GM12878 (cell line): ENCODE results near the gene HNRNPH3. TPM values are rescaled to one million over a fixed set of nuclear protein-coding genes. Genes with fewer than 3 reads are reported as not detected.

Experiments used
- CBX3 ChIP-seq: fragments of 200-600 bp; sonication (generic); IDR thresholded peaks from 2 replicates; pipeline ENCODE4 v1.6.1; 2016; ENCODE audit warnings: low read depth, borderline replicate concordance
- CREB1 ChIP-seq: IDR thresholded peaks from 2 replicates; pipeline ENCODE4 v1.6.1; 2012; ENCODE audit warnings: low read depth, mild to moderate bottlenecking, inconsistent platforms
- MYB ChIP-seq: fragments of 150-350 bp; IDR thresholded peaks from 2 replicates; pipeline ENCODE4 v1.6.1; 2014; ENCODE audit warnings: mild to moderate bottlenecking, low read depth, low read length, borderline replicate concordance
- NRF1 ChIP-seq: conservative IDR thresholded peaks from 2 replicates; pipeline ENCODE4 v1.6.1; 2011; ENCODE audit warnings: mild to moderate bottlenecking, low read depth, low read length, improper control_type of control experiment
- PKNOX1 ChIP-seq: fragments of 450-650 bp; IDR thresholded peaks from 2 replicates; pipeline ENCODE4 v1.6.1; 2016; ENCODE audit warnings: mild to moderate bottlenecking
- RAD21 ChIP-seq: IDR thresholded peaks from 2 replicates; pipeline ENCODE4 v1.6.1; 2011; ENCODE audit warnings: mild to moderate bottlenecking, low read depth, low read length, moderate library complexity; ENCODE audit not compliant: insufficient read depth
- RFX5 ChIP-seq: IDR thresholded peaks from 2 replicates; pipeline ENCODE4 v1.6.1; 2011; ENCODE audit warnings: low read depth, low read length, improper control_type of control experiment
- SMAD1 ChIP-seq: fragments of 450-650 bp; IDR thresholded peaks from 2 replicates; pipeline ENCODE4 v1.6.1; 2018; ENCODE audit warnings: mild to moderate bottlenecking, low read depth; ENCODE audit not compliant: partially characterized antibody
- USF1 ChIP-seq: IDR thresholded peaks from 2 replicates; pipeline ENCODE4 v1.6.1; 2011; ENCODE audit warnings: borderline replicate concordance, low read depth, mild to moderate bottlenecking, moderate library complexity, mixed read lengths, low read length; ENCODE audit not compliant: insufficient read depth; ENCODE audit errors: extremely low read length
- ZNF274 ChIP-seq: IDR thresholded peaks from one replicate; pipeline ENCODE4 v1.8.0; 2011; ENCODE audit not compliant: insufficient read length, insufficient read depth
- ZNF622 ChIP-seq: fragments of 450-650 bp; IDR thresholded peaks from 2 replicates; pipeline ENCODE4 v1.6.1; 2017; ENCODE audit warnings: mild to moderate bottlenecking, inconsistent platforms
- polyA plus RNA-seq, 11 experiments: library from polyadenylated mRNA; depleted of rRNA in 4 of 11; unstranded in 6 of 11; stranded (reverse) in 5 of 11; fragments of >200 nt; fragmentation: Nextera tagmentation in 4 of 11; fragmentation: Illumina TruSeq in 1 of 11; extraction: Ambion mirVana in 4 of 11; extraction: Trizol in 1 of 11; gene quantifications; 1 replicate in 1 of 11; 2 replicates in 10 of 11; pipeline versions ENCODE4 v1.2.1 to v1.2.3, GENCODE V29; 2011 to 2016; ENCODE audit warnings: inconsistent platforms in 2 of 11, missing spikeins in 2 of 11, low read depth in 1 of 11
- total RNA-seq, 4 experiments: library from RNA; depleted of rRNA in 3 of 4; stranded (reverse); fragments of >200 nt in 3 of 4; fragmentation: Illumina TruSeq in 1 of 4; extraction: Trizol in 1 of 4; gene quantifications; 2 replicates each; pipeline versions ENCODE4 v1.2.1 to v1.2.3, GENCODE V29; 2013 to 2021
- TF ChIP-seq, protein P1 (sequence below): fragments of 150-350 bp; IDR thresholded peaks from 2 replicates; pipeline ENCODE4 v1.6.1; 2014; ENCODE audit warnings: mild to moderate bottlenecking, low read depth, low read length

The HNRNPH3 gene
- total and polyA plus RNA-seq, 10 of the 15 experiments (the other 5 are each of a cell fraction or from before 2014, with no cell fraction given), result 20.1 to 292 (median 121) TPM

- TF ChIP-seq USF1 (peak; percentile 84), ZNF274 (no peak), CREB1 (peak; percentile 72), RAD21 (no peak), RFX5 (peak; percentile 15; the same call in 1 of the 2 replicates), NRF1 (peak; percentile 93), CBX3 (no peak), PKNOX1 (peak; percentile 59; the same call in 1 of the 2 replicates), SMAD1 (peak; percentile 83), MYB (peak; percentile 56; the same call in 1 of the 2 replicates), ZNF622 (no peak)
- TF ChIP-seq, protein P1, sequence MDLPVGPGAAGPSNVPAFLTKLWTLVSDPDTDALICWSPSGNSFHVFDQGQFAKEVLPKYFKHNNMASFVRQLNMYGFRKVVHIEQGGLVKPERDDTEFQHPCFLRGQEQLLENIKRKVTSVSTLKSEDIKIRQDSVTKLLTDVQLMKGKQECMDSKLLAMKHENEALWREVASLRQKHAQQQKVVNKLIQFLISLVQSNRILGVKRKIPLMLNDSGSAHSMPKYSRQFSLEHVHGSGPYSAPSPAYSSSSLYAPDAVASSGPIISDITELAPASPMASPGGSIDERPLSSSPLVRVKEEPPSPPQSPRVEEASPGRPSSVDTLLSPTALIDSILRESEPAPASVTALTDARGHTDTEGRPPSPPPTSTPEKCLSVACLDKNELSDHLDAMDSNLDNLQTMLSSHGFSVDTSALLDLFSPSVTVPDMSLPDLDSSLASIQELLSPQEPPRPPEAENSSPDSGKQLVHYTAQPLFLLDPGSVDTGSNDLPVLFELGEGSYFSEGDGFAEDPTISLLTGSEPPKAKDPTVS, result no peak
Observed at GRCh38 chr10:68331455-68332258, at the start of gene HNRNPH3 (continued).
